Nephron progenitor cell (in vitro differentiated cells): ENCODE measurements around the gene TMCO4.
A peak's percentile ranks its signal among the peaks of the same experiment; 100 is the strongest.
"Not testable (repeated sequence)": the region's sequence is repeated elsewhere in the genome, so short reads cannot be mapped to it uniquely, and the experiment has no call there.

ENCODE experiments used
- DNase-seq: peaks from one replicate; pipeline ENCODE4 v3.0.0; 2021
- H3K27ac Mint-ChIP-seq: 2 replicates; pipeline ENCODE4 v1.8.0; 2021; ENCODE audit warnings: mild to moderate bottlenecking, moderate library complexity, mixed read lengths
- H3K27me3 Mint-ChIP-seq: 2 replicates; pipeline ENCODE4 v1.8.0; 2021; ENCODE audit warnings: mild to moderate bottlenecking, low read depth, mixed read lengths; ENCODE audit not compliant: poor library complexity
- H3K36me3 Mint-ChIP-seq: 2 replicates; pipeline ENCODE4 v1.8.0; 2021; ENCODE audit warnings: low read depth, mixed read lengths
- H3K4me1 Mint-ChIP-seq: 2 replicates; pipeline ENCODE4 v1.8.0; 2021; ENCODE audit warnings: mixed read lengths
- H3K4me3 Mint-ChIP-seq: 2 replicates; pipeline ENCODE4 v1.8.0; 2021; ENCODE audit warnings: mild to moderate bottlenecking, moderate library complexity, mixed read lengths
- H3K9me3 Mint-ChIP-seq: 2 replicates; pipeline ENCODE4 v1.8.0; 2021; ENCODE audit warnings: mild to moderate bottlenecking, moderate library complexity, mixed read lengths
- TF ChIP-seq, protein P1 (sequence below): fragments of 200-600 bp; sonication (generic); IDR thresholded peaks from 2 replicates; pipeline ENCODE4 v1.5.0; 2021; ENCODE audit warnings: antibody characterized with exemption

Gene TMCO4

DNA sequence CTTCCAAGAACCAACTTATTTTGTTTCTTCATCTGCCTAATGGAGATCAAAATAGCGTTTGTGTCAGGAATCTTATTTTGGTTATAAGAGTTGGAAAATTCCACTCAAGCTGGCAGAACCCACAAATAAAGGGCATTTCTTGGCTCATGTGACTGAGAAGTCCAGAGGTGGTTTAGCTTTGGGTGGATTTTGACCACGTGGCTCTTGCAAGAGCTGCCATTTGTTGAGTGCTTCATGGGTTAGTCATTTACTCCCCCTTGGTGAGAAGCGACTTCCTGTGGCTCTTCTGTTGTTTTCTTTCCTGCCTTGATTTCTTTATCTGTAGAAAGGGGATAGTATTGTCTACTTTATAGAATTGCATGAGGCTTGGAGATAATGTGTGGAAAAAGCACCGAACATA lies 24.8 kb upstream of the TMCO4 start:
- Mint-ChIP-seq H3K9me3 (peaks cover 16% of the 10 kb centered on the region), H3K4me3 (no peak overlapping the region), H3K27ac (no peak overlapping the region), H3K27me3 (peaks cover 28% of the 10 kb centered on the region), H3K4me1 (peaks cover 9% of the 10 kb centered on the region), H3K36me3 (no peaks in the 10 kb centered on the region)
- DNase-seq: no peak
- TF ChIP-seq, protein P1, sequence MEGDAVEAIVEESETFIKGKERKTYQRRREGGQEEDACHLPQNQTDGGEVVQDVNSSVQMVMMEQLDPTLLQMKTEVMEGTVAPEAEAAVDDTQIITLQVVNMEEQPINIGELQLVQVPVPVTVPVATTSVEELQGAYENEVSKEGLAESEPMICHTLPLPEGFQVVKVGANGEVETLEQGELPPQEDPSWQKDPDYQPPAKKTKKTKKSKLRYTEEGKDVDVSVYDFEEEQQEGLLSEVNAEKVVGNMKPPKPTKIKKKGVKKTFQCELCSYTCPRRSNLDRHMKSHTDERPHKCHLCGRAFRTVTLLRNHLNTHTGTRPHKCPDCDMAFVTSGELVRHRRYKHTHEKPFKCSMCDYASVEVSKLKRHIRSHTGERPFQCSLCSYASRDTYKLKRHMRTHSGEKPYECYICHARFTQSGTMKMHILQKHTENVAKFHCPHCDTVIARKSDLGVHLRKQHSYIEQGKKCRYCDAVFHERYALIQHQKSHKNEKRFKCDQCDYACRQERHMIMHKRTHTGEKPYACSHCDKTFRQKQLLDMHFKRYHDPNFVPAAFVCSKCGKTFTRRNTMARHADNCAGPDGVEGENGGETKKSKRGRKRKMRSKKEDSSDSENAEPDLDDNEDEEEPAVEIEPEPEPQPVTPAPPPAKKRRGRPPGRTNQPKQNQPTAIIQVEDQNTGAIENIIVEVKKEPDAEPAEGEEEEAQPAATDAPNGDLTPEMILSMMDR: no peak

DNA sequence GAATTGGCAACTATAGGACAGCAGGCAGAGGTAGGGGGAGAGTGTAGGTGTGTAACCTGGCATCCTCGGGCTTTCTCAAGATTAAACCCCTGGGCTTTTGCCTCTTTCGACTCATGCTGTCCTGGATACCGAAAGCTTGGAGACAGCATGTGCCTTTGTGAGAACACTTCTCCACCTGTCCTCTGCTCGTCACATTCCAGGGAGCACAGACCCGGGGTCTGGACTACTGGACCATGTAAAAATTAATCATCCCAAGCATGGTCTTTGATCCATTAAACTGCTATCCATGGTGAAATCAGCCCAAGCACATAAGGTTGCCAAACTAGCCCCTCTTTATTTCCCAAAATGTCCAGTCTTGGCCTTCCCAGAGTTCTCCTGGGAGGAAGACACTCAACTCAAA lies 24.3 kb upstream of the TMCO4 start:
- H3K27ac Mint-ChIP-seq: no peak overlapping the region

DNA sequence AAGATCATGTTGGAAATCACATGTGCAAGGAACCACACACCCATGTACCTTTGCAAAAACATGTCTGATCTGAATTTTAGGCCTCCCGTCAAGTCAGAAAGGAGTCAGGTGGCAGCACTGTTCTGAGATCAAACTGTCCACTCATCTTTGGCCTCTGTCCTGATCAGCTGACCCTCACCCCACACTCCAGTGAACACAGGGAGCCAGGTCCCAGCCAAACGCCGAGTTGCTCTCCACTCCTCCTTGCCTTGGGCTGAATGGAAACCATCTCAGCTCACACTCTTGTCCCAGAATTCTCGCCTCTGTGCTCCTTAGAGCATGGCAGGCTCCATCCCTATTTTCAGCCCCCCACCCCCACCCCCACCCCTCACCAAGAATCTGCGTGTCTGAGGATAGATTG lies 20.0 kb upstream of the TMCO4 start:
- peak; percentile 34 for DNase-seq
- Mint-ChIP-seq H3K4me1 (peaks cover 21% of the 10 kb centered on the region), H3K4me3 (peak overlapping the region; percentile 40), H3K9me3 (no peaks in the 10 kb centered on the region), H3K36me3 (no peaks in the 10 kb centered on the region), H3K27ac (peak overlapping the region; percentile 83), H3K27me3 (peaks cover 18% of the 10 kb centered on the region)
- TF ChIP-seq, protein P1: no peak

More for the DNA sequence above, 24.3 kb upstream of the TMCO4 start:
- TF ChIP-seq, protein P1: no peak
- Mint-ChIP-seq H3K4me3 (no peak overlapping the region), H3K4me1 (peaks cover 14% of the 10 kb centered on the region), H3K9me3 (peaks cover 11% of the 10 kb centered on the region), H3K27me3 (peaks cover 30% of the 10 kb centered on the region), H3K36me3 (no peaks in the 10 kb centered on the region)
- no peak for DNase-seq

DNA sequence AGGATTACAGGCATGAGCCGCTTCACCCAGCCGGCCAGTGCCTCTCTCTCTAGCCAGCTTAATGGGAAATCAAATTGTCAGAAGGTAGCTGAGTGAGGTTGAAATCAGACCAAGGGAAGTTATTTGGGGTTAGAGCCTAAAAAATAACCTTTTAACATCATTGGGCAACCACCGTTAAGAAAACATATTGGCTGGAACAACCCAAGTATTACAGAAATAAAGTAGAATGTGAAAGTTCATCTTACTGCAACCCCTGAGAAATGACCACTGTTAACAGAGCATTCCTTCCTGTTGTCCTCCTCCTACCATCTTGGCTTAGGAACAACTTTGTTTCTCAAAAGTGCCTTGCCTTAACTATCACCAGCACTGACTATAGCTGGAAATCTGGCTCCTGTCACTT lies 18.6 kb upstream of the TMCO4 start:
- H3K27ac Mint-ChIP-seq: no peak overlapping the region
- TF ChIP-seq, protein P1: no peak
- peaks cover 30% of the 10 kb centered on the region for H3K4me1 Mint-ChIP-seq
- no peaks in the 10 kb centered on the region for H3K9me3 Mint-ChIP-seq
- H3K36me3 Mint-ChIP-seq: no peaks in the 10 kb centered on the region
- no peak for DNase-seq
- H3K4me3 Mint-ChIP-seq: no peak overlapping the region
- H3K27me3 Mint-ChIP-seq: peaks cover 16% of the 10 kb centered on the region

DNA sequence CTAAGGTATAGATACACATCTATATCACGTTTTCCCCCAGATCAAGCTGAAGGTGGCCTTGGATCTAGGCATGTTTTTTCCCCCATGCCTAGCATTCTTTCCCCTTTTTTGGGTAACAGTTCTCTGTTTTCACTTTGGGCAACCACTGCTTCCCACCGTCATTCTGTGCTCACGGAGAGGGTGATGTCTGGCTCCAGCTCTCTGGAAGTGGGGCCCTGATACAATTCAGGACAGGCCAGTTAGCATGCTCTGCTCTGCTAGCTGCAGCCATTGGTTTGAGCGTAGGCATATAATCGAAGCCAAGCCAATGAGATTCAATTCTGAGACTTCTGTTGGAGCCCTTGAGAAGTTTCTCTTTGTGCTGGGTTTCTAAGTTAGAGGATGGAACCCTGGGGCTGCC lies 17.4 kb upstream of the TMCO4 start:
- Mint-ChIP-seq H3K9me3 (no peaks in the 10 kb centered on the region), H3K36me3 (no peaks in the 10 kb centered on the region), H3K4me1 (peaks cover 40% of the 10 kb centered on the region), H3K27ac (no peak overlapping the region), H3K27me3 (peaks cover 16% of the 10 kb centered on the region), H3K4me3 (no peak overlapping the region)
- no peak for DNase-seq
- TF ChIP-seq, protein P1: no peak

DNA sequence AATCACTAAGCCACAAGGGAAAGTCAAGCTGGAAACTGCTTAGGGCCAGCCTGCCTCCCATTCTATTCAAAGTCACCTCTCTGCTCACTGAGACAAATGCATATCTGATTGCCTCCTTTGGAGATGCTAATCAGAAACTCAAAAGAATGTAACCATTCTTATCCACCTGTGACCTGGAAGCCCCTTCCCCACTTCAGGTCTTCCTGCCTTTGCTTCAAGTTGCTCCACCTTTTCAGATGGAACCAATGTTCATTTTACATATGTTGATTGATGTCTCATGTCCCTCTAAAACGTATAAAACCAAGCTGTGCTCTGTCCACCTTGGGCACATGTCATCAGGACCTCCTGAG lies 17.0 kb upstream of the TMCO4 start:
- H3K4me3 Mint-ChIP-seq, DNase-seq, H3K9me3 Mint-ChIP-seq, H3K27ac Mint-ChIP-seq, H3K36me3 Mint-ChIP-seq: not testable (repeated sequence)
- Mint-ChIP-seq H3K27me3 (peaks cover 14% of the 10 kb centered on the region), H3K4me1 (peaks cover 40% of the 10 kb centered on the region)
